Activated CD8-positive, alpha-beta memory T cell treated with anti-CD3 and anti-CD28 coated beads, Interleukin-2, amount 50 U/mL, for 1 hour (primary cell): ENCODE measurements around the gene MEI4.
"Not testable (repeated sequence)": the region's sequence is repeated elsewhere in the genome, so short reads cannot be mapped to it uniquely, and the experiment has no call there.

Experiments
- DNase-seq: peaks from one replicate; pipeline ENCODE4 v3.0.0-alpha.2; 2020; ENCODE audit errors: extremely low read depth

The MEI4 gene

GRCh38 chr6:77678048-77678447 lies 25.2 kb downstream of the MEI4 start:
- no peak for DNase-seq

GRCh38 chr6:77683515-77683914 lies 30.7 kb downstream of the MEI4 start:
- DNase-seq, result no peak

- no peak for DNase-seq
Measured at GRCh38 chr6:77686931-77687330, 34.1 kb downstream of the MEI4 start.

- DNase-seq, result no peak
Measured at GRCh38 chr6:77688649-77689048, 35.8 kb downstream of the MEI4 start.

- not testable (repeated sequence) for DNase-seq
Measured at GRCh38 chr6:77700095-77700494, 47.3 kb downstream of the MEI4 start.

- DNase-seq, result no peak
Measured at GRCh38 chr6:77707603-77708002, 54.8 kb downstream of the MEI4 start.

- no peak for DNase-seq
Measured at GRCh38 chr6:77715588-77715987, 62.7 kb downstream of the MEI4 start.

GRCh38 chr6:77716311-77716710 lies 63.5 kb downstream of the MEI4 start:
- DNase-seq, result no peak

GRCh38 chr6:77736010-77736409 lies 83.2 kb downstream of the MEI4 start:
- not testable (repeated sequence) for DNase-seq

GRCh38 chr6:77740380-77740779 lies 87.5 kb downstream of the MEI4 start:
- DNase-seq, result no peak

- DNase-seq, result not testable (repeated sequence)
Measured at GRCh38 chr6:77752156-77752555, 99.3 kb downstream of the MEI4 start.

- DNase-seq, result no peak
Measured at GRCh38 chr6:77762386-77762785, 109.5 kb downstream of the MEI4 start.

- DNase-seq, result no peak
Measured at GRCh38 chr6:77763124-77763523, 110.3 kb downstream of the MEI4 start.

GRCh38 chr6:77764364-77764763 lies 111.5 kb downstream of the MEI4 start:
- no peak for DNase-seq

- DNase-seq, result no peak
Measured at GRCh38 chr6:77773157-77773822, 120.5 kb downstream of the MEI4 start.

- DNase-seq, result no peak
Measured at GRCh38 chr6:77774457-77774856, 121.6 kb downstream of the MEI4 start.

- DNase-seq, result no peak
Measured at GRCh38 chr6:77776441-77776840, 123.6 kb downstream of the MEI4 start.

GRCh38 chr6:77778527-77778926 lies 125.7 kb downstream of the MEI4 start:
- DNase-seq, result no peak

GRCh38 chr6:77786935-77787629 lies 134.2 kb downstream of the MEI4 start:
- no peak for DNase-seq

GRCh38 chr6:77796824-77797809 lies 144.3 kb downstream of the MEI4 start:
- DNase-seq, result no peak

- no peak for DNase-seq
Measured at GRCh38 chr6:77812304-77812703, 159.5 kb downstream of the MEI4 start.

- DNase-seq, result no peak
Measured at GRCh38 chr6:77813090-77813489, 160.3 kb downstream of the MEI4 start.
